LoVo (cell line): Measurements from ENCODE around the gene COPZ2.
"Not testable (repeated sequence)": the region's sequence is repeated elsewhere in the genome, so short reads cannot be mapped to it uniquely, and the experiment has no call there.

Source experiments
- DNase-seq: peaks from one replicate; pipeline ENCODE4 v3.0.0-alpha.2; 2016; ENCODE audit warnings: low spot score

Gene COPZ2

GRCh38 chr17:48037036-48037837 is at the start of gene COPZ2:
Gene COPZ2, minus strand, starts transcription at chr17:48037797. Its CDS starts 20 bp downstream, at chr17:48037777.
- DNase-seq: no peak

- no peak for DNase-seq
Measured at GRCh38 chr17:48084932-48085331, 47.3 kb upstream of the COPZ2 start.

GRCh38 chr17:48081858-48082257 is 44.3 kb upstream of the COPZ2 start:
- no peak for DNase-seq

GRCh38 chr17:48077152-48077551 is 39.6 kb upstream of the COPZ2 start:
- DNase-seq: not testable (repeated sequence)

GRCh38 chr17:48074322-48075081 is 36.9 kb upstream of the COPZ2 start:
- DNase-seq: peak; percentile 56

GRCh38 chr17:48073566-48074094 is 36.0 kb upstream of the COPZ2 start:
- DNase-seq: not testable (repeated sequence)

- DNase-seq: not testable (repeated sequence)
Measured at GRCh38 chr17:48072811-48073210, 35.2 kb upstream of the COPZ2 start.

- DNase-seq: no peak
Measured at GRCh38 chr17:48071654-48072053, 34.1 kb upstream of the COPZ2 start.

- no peak for DNase-seq
Measured at GRCh38 chr17:48070195-48070594, 32.6 kb upstream of the COPZ2 start.

- DNase-seq: no peak
Measured at GRCh38 chr17:48068491-48068961, 30.9 kb upstream of the COPZ2 start.

- not testable (repeated sequence) for DNase-seq
Measured at GRCh38 chr17:48067808-48068207, 30.2 kb upstream of the COPZ2 start.

- DNase-seq: no peak
Measured at GRCh38 chr17:48067245-48067644, 29.6 kb upstream of the COPZ2 start.

- DNase-seq: no peak
Measured at GRCh38 chr17:48066656-48067055, 29.1 kb upstream of the COPZ2 start.

- DNase-seq: no peak
Measured at GRCh38 chr17:48066192-48066591, 28.6 kb upstream of the COPZ2 start.

GRCh38 chr17:48064638-48065037 is 27.0 kb upstream of the COPZ2 start:
- no peak for DNase-seq

- no peak for DNase-seq
Measured at GRCh38 chr17:48062273-48062672, 24.7 kb upstream of the COPZ2 start.

- DNase-seq: no peak
Measured at GRCh38 chr17:48060249-48060648, 22.7 kb upstream of the COPZ2 start.

- DNase-seq: no peak
Measured at GRCh38 chr17:48059125-48059668, 21.6 kb upstream of the COPZ2 start.

- no peak for DNase-seq
Measured at GRCh38 chr17:48058393-48059124, 21.0 kb upstream of the COPZ2 start.

- DNase-seq: no peak
Measured at GRCh38 chr17:48057626-48058025, 20.0 kb upstream of the COPZ2 start.

GRCh38 chr17:48056879-48057278 is 19.3 kb upstream of the COPZ2 start:
- no peak for DNase-seq

GRCh38 chr17:48056246-48056745 is 18.7 kb upstream of the COPZ2 start:
- DNase-seq: no peak
